Thyroid gland (tissue), 4 donors: ENCODE measurements around the gene NOL8.

ENCODE experiments used
- CTCF ChIP-seq, 6 experiments: fragments of 200-600 bp in 3 of 6; fragments of 450-650 bp in 3 of 6; sonication (generic) in 3 of 6; IDR thresholded peaks; one replicate each; pipeline ENCODE4 v1.5.1; 2016 to 2019; ENCODE audit warnings: antibody characterized with exemption in 6 of 6, mild to moderate bottlenecking in 2 of 6, inconsistent platforms in 1 of 6, moderate library complexity in 1 of 6
- POLR2A ChIP-seq, 2 donors: fragments of 450-650 bp; IDR thresholded peaks; one replicate each; pipeline ENCODE4 v1.6.1; 2017; ENCODE audit warnings: antibody characterized with exemption in 2 of 2, mild to moderate bottlenecking in 2 of 2, moderate library complexity in 1 of 2

- TF ChIP-seq POLR2A (IDR thresholded peaks at IDR 0.05), result no peak
- TF ChIP-seq CTCF (IDR thresholded peaks at IDR 0.05), result no peak
Observed at GRCh38 chr9:92353051-92353450, 27.9 kb upstream of the NOL8 start.
